ENCODE measurements around the gene RAB44. TPM values are rescaled to one million over a fixed set of nuclear protein-coding genes. Genes with fewer than 3 reads are reported as not detected.

RAB44 gene
- 0.32 TPM in 1 of 2 replicates, not detected in the other for total RNA-seq

GRCh38 chr6:36697481-36697903, at the start of gene RAB44:
TSS of gene RAB44 (plus strand) at chr6:36697826. CDS start at chr6:36704236, 6,410 bp downstream.

GRCh38 chr6:36678488-36679042, 19.1 kb upstream of the RAB44 start, which contains the start of gene CDKN1A:
TSS of gene CDKN1A (plus strand) at chr6:36678714. CDS start at chr6:36684102, 5,388 bp downstream.

Other genes starting within 250 kb of the RAB44 start
- gene STK38, start 150.3 kb upstream of the RAB44 start, total RNA-seq: 15.0 and 27.5 TPM in 2 replicates
- gene SRSF3, start 103.5 kb upstream of the RAB44 start, total RNA-seq: 85.2 and 110 TPM in 2 replicates
- 196 and 348 TPM in 2 replicates for gene CDKN1A, start 19.1 kb upstream of the RAB44 start, total RNA-seq
- under 0.01 and 1.1 TPM in 2 replicates for gene CPNE5, start 141.6 kb downstream of the RAB44 start, total RNA-seq
- 16.1 and 25.1 TPM in 2 replicates for gene PPIL1, start 177.0 kb downstream of the RAB44 start, total RNA-seq
- gene C6orf89, start 188.1 kb downstream of the RAB44 start, total RNA-seq: 33.0 and 42.8 TPM in 2 replicates

All from cardiac atrium fibroblast (primary cell).